HEK293 (cell line): ENCODE measurements around the gene GALNT16.

ENCODE experiments used
- CTCF ChIA-PET: fragments of 350-600 bp; formaldehyde crosslinking; extraction: SDS; loops from one replicate; lab custom pipeline; 2021; ENCODE audit warnings: antibody characterized with exemption; lab: Yijun Ruan, JAX
- POLR2A ChIA-PET: fragments of 300-600 bp; formaldehyde crosslinking; extraction: SDS; loops from one replicate; lab custom pipeline; 2020; ENCODE audit warnings: antibody characterized with exemption, inconsistent platforms; lab: Yijun Ruan, JAX
- H3K27ac ChIP-seq: fragments of 200-500 bp; sonication (Bioruptor generic); 2 replicates; pipeline ENCODE4 v1.5.1; 2014; ENCODE audit warnings: low read depth, low read length, control low read depth, inconsistent platforms; ENCODE audit errors: extremely low read depth
- H3K36me3 ChIP-seq, 2 experiments: fragments of 200-500 bp in 1 of 2; sonication (Bioruptor generic) in 1 of 2; 1 replicate in 1 of 2; 2 replicates in 1 of 2; pipeline ENCODE4 v1.5.1; 2014 to 2017; ENCODE audit warnings: inconsistent platforms in 2 of 2, low read length in 2 of 2; ENCODE audit not compliant: control insufficient read depth in 2 of 2, insufficient read depth in 1 of 2
- H3K4me1 ChIP-seq: fragments of 200-500 bp; sonication (Bioruptor generic); 2 replicates; pipeline ENCODE4 v1.5.1; 2014; ENCODE audit warnings: mild to moderate bottlenecking, low read length, inconsistent platforms; ENCODE audit not compliant: control insufficient read depth, insufficient read depth
- H3K4me3 ChIP-seq: 2 replicates; pipeline ENCODE4 v1.5.1; 2011; ENCODE audit warnings: low read depth, mild to moderate bottlenecking, control low read depth, low read length, moderate library complexity
- H3K9me3 ChIP-seq: fragments of 200-500 bp; sonication (Bioruptor generic); 2 replicates; pipeline ENCODE4 v1.5.1; 2014; ENCODE audit warnings: low read depth, low read length, inconsistent platforms; ENCODE audit not compliant: control insufficient read depth, insufficient read depth
- KLF17 ChIP-seq: fragments of 450-650 bp; formaldehyde crosslinking; IDR thresholded peaks from 2 replicates; pipeline ENCODE4 v1.5.1; 2016; ENCODE audit warnings: missing biosample characterization, missing genetic modification characterization
- KLF7 ChIP-seq: fragments of 450-650 bp; formaldehyde crosslinking; IDR thresholded peaks from 2 replicates; pipeline ENCODE4 v1.5.1; 2016; ENCODE audit warnings: missing biosample characterization, missing genetic modification characterization, borderline replicate concordance
- SCRT2 ChIP-seq: fragments of 450-650 bp; formaldehyde crosslinking; IDR thresholded peaks from 2 replicates; pipeline ENCODE4 v1.5.1; 2016; ENCODE audit warnings: missing biosample characterization, missing genetic modification characterization
- SETDB1 ChIP-seq: IDR thresholded peaks from one replicate; pipeline ENCODE4 v1.6.1; 2017; ENCODE audit warnings: mild to moderate bottlenecking, low read length, moderate library complexity, mixed read lengths; ENCODE audit not compliant: insufficient read length
- ZBTB17 ChIP-seq: fragments of 450-650 bp; formaldehyde crosslinking; IDR thresholded peaks from 2 replicates; pipeline ENCODE4 v1.5.1; 2016; ENCODE audit warnings: missing biosample characterization, missing genetic modification characterization
- ZBTB6 ChIP-seq: fragments of 450-650 bp; formaldehyde crosslinking; IDR thresholded peaks from 2 replicates; pipeline ENCODE4 v1.5.1; 2017; ENCODE audit warnings: missing biosample characterization, missing genetic modification characterization
- ZFP37 ChIP-seq: fragments of 450-650 bp; formaldehyde crosslinking; IDR thresholded peaks from 2 replicates; pipeline ENCODE4 v1.5.1; 2016; ENCODE audit warnings: missing biosample characterization, missing genetic modification characterization
- ZNF214 ChIP-seq: fragments of 450-650 bp; formaldehyde crosslinking; IDR thresholded peaks from 2 replicates; pipeline ENCODE4 v1.5.1; 2017; ENCODE audit warnings: missing biosample characterization, mild to moderate bottlenecking, missing genetic modification characterization, borderline replicate concordance
- ZNF473 ChIP-seq: fragments of 450-650 bp; formaldehyde crosslinking; IDR thresholded peaks from 2 replicates; pipeline ENCODE4 v1.5.1; 2017; ENCODE audit warnings: missing biosample characterization, missing genetic modification characterization
- ZNF544 ChIP-seq: fragments of 450-650 bp; formaldehyde crosslinking; IDR thresholded peaks from 2 replicates; pipeline ENCODE4 v1.5.0; 2017; ENCODE audit warnings: missing biosample characterization, missing genetic modification characterization
- ZNF549 ChIP-seq: fragments of 450-650 bp; IDR thresholded peaks from 2 replicates; pipeline ENCODE4 v1.5.1; 2018; ENCODE audit warnings: missing biosample characterization, missing genetic modification characterization, mild to moderate bottlenecking, inconsistent platforms, moderate library complexity
- ZNF560 ChIP-seq: fragments of 450-650 bp; formaldehyde crosslinking; IDR thresholded peaks from 2 replicates; pipeline ENCODE4 v1.5.1; 2017; ENCODE audit warnings: missing biosample characterization, missing genetic modification characterization, borderline replicate concordance
- ZNF658 ChIP-seq: fragments of 450-650 bp; formaldehyde crosslinking; IDR thresholded peaks from 2 replicates; pipeline ENCODE4; 2016; ENCODE audit warnings: missing biosample characterization, missing genetic modification characterization
- ZNF692 ChIP-seq: fragments of 450-650 bp; formaldehyde crosslinking; IDR thresholded peaks from 2 replicates; pipeline ENCODE4 v1.5.1; 2016; ENCODE audit warnings: missing biosample characterization, missing genetic modification characterization
- TF ChIP-seq, protein P1 (sequence below): fragments of 450-650 bp; formaldehyde crosslinking; optimal IDR thresholded peaks from 2 replicates; pipeline ENCODE3; 2016; ENCODE audit warnings: missing biosample characterization, mild to moderate bottlenecking, missing genetic modification characterization
- TF ChIP-seq, protein P2 (sequence below): fragments of 450-650 bp; formaldehyde crosslinking; IDR thresholded peaks from 2 replicates; pipeline ENCODE4 v1.5.1; 2016; ENCODE audit warnings: missing biosample characterization, missing genetic modification characterization
- TF ChIP-seq, protein P3 (sequence below): fragments of 450-650 bp; formaldehyde crosslinking; IDR thresholded peaks from 2 replicates; pipeline ENCODE4 v1.5.1; 2016; ENCODE audit warnings: missing biosample characterization, missing genetic modification characterization
- TF ChIP-seq, protein P4 (sequence below): fragments of 450-650 bp; formaldehyde crosslinking; IDR thresholded peaks from 2 replicates; pipeline ENCODE4 v1.5.1; 2016; ENCODE audit warnings: missing biosample characterization, missing genetic modification characterization
- TF ChIP-seq, protein P5 (sequence below): fragments of 450-650 bp; formaldehyde crosslinking; IDR thresholded peaks from 2 replicates; pipeline ENCODE4 v1.5.1; 2016; ENCODE audit warnings: missing biosample characterization, missing genetic modification characterization

GALNT16 gene

DNA sequence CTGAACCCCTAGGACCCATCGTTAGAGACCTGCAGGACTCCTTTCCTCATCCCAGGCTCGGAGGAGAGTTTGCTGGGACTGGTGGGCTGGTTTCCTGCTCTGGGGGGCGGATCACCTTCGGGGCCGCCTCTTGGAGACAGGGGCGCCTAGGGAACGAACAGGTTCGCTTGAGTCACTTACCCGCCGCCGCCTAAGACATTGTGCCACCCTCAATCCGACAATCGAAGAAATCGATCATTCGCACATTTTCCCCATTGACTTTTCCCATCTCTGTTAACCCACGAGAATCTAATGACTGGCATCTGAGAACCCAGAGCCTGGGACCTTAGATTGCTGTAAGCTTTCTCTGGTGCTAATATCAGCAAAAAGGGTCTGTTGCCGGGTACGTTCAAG lies 138.9 kb downstream of the GALNT16 start:
- POLR2A ChIA-PET = interaction anchor here (0.7 to 1.5 kb wide), 9 partner anchors 11 to 368 kb away, joined by 3 to 7 read pairs (median 4); partner anchors contain the start of gene SRSF5
- no peaks in the 10 kb centered on the region for H3K9me3 ChIP-seq
- peak overlapping the region; percentile 91 for H3K27ac ChIP-seq
- peak overlapping the region; percentile 71 for H3K4me3 ChIP-seq
- H3K4me1 ChIP-seq = peaks cover 19% of the 10 kb centered on the region
- CTCF ChIA-PET = interaction anchor here (0.9 kb wide), 1 partner anchor 138 kb away, joined by 3 read pairs; the partner anchor contains the start of gene GALNT16
- peaks cover 27 to 33% of the 10 kb centered on the region in 2 experiments for H3K36me3 ChIP-seq
- TF ChIP-seq, protein P1, sequence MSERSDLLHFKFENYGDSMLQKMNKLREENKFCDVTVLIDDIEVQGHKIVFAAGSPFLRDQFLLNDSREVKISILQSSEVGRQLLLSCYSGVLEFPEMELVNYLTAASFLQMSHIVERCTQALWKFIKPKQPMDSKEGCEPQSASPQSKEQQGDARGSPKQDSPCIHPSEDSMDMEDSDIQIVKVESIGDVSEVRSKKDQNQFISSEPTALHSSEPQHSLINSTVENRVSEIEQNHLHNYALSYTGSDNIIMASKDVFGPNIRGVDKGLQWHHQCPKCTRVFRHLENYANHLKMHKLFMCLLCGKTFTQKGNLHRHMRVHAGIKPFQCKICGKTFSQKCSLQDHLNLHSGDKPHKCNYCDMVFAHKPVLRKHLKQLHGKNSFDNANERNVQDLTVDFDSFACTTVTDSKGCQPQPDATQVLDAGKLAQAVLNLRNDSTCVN (tag by site-specific recombination) = no peak
- TF ChIP-seq ZBTB6 (tag by site-specific recombination) (no peak), ZNF692 (tag by site-specific recombination) (no peak), KLF7 (no peak), ZNF560 (tag by site-specific recombination) (no peak), SETDB1 (no peak), ZFP37 (tag by site-specific recombination) (no peak), ZBTB17 (peak; percentile 54), ZNF214 (no peak), ZNF549 (no peak), ZNF544 (tag by site-specific recombination) (no peak), KLF17 (tag by site-specific recombination) (no peak), ZNF473 (tag by site-specific recombination) (no peak), ZNF658 (no peak), SCRT2 (tag by site-specific recombination) (no peak)
- TF ChIP-seq, protein P2, sequence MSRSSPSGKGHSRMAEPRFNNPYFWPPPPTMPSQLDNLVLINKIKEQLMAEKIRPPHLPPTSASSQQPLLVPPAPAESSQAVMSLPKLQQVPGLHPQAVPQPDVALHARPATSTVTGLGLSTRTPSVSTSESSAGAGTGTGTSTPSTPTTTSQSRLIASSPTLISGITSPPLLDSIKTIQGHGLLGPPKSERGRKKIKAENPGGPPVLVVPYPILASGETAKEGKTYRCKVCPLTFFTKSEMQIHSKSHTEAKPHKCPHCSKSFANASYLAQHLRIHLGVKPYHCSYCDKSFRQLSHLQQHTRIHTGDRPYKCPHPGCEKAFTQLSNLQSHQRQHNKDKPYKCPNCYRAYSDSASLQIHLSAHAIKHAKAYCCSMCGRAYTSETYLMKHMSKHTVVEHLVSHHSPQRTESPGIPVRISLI (tag by site-specific recombination) = no peak
- TF ChIP-seq, protein P3, sequence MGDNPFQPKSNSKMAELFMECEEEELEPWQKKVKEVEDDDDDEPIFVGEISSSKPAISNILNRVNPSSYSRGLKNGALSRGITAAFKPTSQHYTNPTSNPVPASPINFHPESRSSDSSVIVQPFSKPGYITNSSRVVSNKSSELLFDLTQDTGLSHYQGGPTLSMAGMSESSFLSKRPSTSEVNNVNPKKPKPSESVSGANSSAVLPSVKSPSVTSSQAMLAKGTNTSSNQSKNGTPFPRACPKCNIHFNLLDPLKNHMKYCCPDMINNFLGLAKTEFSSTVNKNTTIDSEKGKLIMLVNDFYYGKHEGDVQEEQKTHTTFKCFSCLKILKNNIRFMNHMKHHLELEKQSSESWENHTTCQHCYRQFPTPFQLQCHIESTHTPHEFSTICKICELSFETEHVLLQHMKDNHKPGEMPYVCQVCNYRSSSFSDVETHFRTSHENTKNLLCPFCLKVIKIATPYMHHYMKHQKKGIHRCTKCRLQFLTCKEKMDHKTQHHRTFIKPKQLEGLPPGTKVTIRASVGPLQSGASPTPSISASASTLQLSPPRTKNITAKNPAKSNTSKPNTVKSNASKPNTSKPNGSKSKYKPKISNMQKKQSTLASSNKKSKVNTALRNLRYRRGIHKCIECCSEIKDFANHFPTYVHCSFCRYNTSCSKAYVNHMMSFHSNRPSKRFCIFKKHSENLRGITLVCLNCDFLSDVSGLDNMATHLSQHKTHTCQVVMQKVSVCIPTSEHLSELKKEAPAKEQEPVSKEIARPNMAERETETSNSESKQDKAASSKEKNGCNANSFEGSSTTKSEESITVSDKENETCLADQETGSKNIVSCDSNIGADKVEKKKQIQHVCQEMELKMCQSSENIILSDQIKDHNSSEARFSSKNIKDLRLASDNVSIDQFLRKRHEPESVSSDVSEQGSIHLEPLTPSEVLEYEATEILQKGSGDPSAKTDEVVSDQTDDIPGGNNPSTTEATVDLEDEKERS (tag by site-specific recombination) = no peak
- TF ChIP-seq, protein P4, sequence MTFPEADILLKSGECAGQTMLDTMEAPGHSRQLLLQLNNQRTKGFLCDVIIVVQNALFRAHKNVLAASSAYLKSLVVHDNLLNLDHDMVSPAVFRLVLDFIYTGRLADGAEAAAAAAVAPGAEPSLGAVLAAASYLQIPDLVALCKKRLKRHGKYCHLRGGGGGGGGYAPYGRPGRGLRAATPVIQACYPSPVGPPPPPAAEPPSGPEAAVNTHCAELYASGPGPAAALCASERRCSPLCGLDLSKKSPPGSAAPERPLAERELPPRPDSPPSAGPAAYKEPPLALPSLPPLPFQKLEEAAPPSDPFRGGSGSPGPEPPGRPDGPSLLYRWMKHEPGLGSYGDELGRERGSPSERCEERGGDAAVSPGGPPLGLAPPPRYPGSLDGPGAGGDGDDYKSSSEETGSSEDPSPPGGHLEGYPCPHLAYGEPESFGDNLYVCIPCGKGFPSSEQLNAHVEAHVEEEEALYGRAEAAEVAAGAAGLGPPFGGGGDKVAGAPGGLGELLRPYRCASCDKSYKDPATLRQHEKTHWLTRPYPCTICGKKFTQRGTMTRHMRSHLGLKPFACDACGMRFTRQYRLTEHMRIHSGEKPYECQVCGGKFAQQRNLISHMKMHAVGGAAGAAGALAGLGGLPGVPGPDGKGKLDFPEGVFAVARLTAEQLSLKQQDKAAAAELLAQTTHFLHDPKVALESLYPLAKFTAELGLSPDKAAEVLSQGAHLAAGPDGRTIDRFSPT (tag by site-specific recombination) = 0 out of 2 replicates have a peak, but pooled peaks have one; percentile 24
- TF ChIP-seq, protein P5, sequence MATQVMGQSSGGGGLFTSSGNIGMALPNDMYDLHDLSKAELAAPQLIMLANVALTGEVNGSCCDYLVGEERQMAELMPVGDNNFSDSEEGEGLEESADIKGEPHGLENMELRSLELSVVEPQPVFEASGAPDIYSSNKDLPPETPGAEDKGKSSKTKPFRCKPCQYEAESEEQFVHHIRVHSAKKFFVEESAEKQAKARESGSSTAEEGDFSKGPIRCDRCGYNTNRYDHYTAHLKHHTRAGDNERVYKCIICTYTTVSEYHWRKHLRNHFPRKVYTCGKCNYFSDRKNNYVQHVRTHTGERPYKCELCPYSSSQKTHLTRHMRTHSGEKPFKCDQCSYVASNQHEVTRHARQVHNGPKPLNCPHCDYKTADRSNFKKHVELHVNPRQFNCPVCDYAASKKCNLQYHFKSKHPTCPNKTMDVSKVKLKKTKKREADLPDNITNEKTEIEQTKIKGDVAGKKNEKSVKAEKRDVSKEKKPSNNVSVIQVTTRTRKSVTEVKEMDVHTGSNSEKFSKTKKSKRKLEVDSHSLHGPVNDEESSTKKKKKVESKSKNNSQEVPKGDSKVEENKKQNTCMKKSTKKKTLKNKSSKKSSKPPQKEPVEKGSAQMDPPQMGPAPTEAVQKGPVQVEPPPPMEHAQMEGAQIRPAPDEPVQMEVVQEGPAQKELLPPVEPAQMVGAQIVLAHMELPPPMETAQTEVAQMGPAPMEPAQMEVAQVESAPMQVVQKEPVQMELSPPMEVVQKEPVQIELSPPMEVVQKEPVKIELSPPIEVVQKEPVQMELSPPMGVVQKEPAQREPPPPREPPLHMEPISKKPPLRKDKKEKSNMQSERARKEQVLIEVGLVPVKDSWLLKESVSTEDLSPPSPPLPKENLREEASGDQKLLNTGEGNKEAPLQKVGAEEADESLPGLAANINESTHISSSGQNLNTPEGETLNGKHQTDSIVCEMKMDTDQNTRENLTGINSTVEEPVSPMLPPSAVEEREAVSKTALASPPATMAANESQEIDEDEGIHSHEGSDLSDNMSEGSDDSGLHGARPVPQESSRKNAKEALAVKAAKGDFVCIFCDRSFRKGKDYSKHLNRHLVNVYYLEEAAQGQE = peak; percentile 2; the same call in 1 of the 2 replicates
